Stimulated activated naive CD8-positive, alpha-beta T cell treated with anti-CD3 and anti-CD28 coated beads, Interleukin-15, amount 100 ng/mL, for 72 hours (primary cell): ENCODE measurements around the gene AFF3.

ENCODE experiments used
- ATAC-seq: fragments of 150-1000 bp; cut with Tn5 transposase; 2 replicates; pipeline ENCODE4 v1.10.0; 2021; ENCODE audit warnings: mild to moderate bottlenecking, moderate library complexity
- DNase-seq, 2 donors: peaks; one replicate each; pipeline ENCODE4 v3.0.0; 2021 to 2022
- H3K27ac Mint-ChIP-seq, 2 donors: one replicate each; pipeline ENCODE4 v1.8.0; 2022; ENCODE audit warnings: mild to moderate bottlenecking in 2 of 2, mixed read lengths in 2 of 2, moderate library complexity in 2 of 2
- H3K27me3 Mint-ChIP-seq: one replicate; pipeline ENCODE4 v1.8.0; 2022; ENCODE audit warnings: mixed read lengths
- H3K4me1 Mint-ChIP-seq: one replicate; pipeline ENCODE4 v1.8.0; 2022; ENCODE audit warnings: mild to moderate bottlenecking, mixed read lengths
- H3K4me3 Mint-ChIP-seq, 2 donors: one replicate each; pipeline ENCODE4 v1.8.0; 2022; ENCODE audit warnings: mild to moderate bottlenecking in 2 of 2, mixed read lengths in 2 of 2, moderate library complexity in 1 of 2
- H3K9me3 Mint-ChIP-seq, 2 donors: one replicate each; pipeline ENCODE4 v1.8.0; 2022; ENCODE audit warnings: mixed read lengths in 2 of 2

The AFF3 gene

DNA sequence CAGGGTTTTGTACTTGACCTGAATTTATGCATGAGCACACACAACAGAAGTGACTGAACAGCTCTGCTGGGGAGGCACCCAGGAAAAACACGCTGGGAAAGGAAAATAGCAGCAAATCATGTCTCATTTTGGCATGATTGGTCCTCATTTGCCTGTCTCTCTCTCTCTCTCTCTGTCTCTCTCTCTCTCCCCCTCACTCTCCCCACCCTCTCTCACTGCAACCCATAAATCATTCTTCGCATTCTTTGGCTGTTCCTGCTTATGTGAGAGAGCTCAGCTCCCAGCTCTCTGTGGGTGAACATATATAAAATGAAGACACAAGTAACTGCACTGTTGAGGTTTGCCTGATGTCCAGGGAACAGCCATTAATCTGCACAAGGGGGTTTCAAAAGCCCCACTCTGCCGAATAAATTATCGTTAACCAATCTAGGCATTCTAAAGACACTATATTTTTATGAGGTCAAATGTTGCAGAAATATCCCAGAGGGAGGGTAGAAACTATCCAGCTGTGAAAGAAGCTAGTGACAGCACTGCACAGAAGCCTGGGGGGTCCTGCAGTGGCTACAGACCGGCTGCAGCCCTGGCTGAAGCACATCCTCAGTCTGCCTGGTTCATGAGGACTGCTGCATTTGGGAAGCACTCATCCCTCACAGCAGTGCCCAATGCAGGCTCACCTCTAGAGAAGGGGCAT, 260.3 kb downstream of the AFF3 start:
- Mint-ChIP-seq H3K4me1 (no peaks in the 10 kb centered on the region), H3K4me3 (no peak overlapping the region), H3K9me3 (no peaks in the 10 kb centered on the region), H3K27me3 (no peaks in the 10 kb centered on the region), H3K27ac (peak overlapping the region in 1 of 2 donors; percentile 43)
- ATAC-seq (no peak), DNase-seq (no peak)

GRCh38 chr2:99880964-99881294, 261.5 kb downstream of the AFF3 start:
- no peak for ATAC-seq
- Mint-ChIP-seq H3K4me3 (no peak overlapping the region), H3K9me3 (no peaks in the 10 kb centered on the region), H3K27me3 (no peaks in the 10 kb centered on the region), H3K27ac (no peak overlapping the region), H3K4me1 (no peaks in the 10 kb centered on the region)
- DNase-seq = no peak

DNA sequence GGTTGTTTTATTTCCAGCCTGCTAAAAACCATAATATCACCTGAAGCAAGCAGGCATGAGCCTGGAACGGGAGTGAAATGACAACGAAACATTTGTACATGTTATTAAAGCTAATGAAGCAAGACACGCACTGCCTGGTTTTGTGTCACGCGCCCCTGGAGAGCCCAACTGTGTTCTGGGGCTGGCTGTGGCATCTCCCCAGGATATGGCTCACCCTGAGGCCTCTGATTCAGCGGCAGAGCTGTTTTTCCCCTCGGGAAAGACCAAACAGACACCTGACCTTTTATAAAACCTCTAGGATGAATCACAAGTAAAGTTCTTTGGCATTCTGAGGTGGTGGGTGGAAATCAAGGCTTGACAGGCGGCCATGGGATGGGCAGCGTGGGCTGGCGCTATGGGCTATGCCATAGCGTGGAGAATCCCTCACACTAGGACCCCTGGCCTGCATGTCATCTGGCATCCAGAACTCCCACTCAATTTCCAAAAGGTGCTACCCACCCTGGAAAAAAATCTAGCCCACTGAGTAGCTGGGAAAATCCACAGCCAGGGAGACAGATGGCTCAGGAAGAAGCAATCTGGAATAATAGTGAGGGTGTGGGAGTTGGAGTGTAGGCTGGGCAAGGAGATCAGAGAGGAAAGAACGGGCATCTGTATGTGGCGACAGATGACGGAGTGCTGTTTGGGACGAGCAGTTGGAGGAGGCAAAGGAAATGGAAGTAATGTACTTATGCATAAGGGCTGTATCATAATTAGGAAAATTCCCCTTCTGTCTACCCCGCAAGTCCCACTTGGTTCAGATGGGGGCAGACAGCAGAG, 262.0 kb downstream of the AFF3 start:
- no peaks in the 10 kb centered on the region for H3K27me3 Mint-ChIP-seq
- H3K4me3 Mint-ChIP-seq = no peak overlapping the region
- H3K4me1 Mint-ChIP-seq = no peaks in the 10 kb centered on the region
- no peak overlapping the region for H3K27ac Mint-ChIP-seq
- DNase-seq (no peak), ATAC-seq (no peak)
- no peaks in the 10 kb centered on the region for H3K9me3 Mint-ChIP-seq

DNA sequence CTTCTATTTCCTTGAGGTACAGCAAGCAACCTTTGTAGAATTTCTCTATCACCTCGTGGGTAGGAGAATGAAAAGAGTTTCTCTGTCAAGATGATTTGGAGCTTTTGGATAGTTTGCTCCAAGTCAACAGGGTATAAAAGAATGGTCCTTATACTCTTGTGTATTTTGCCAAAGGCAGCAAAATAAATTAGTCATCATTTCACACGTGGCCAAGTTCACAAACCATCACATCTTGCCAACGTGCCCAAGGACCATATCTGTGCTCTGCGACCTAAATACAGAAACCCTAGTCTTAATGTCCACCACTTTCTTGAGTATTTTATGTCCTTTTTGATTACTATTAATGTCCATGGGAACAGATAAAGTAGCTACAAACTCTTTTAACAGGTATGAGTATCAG, 262.9 kb downstream of the AFF3 start:
- Mint-ChIP-seq H3K4me3 (no peak overlapping the region), H3K4me1 (no peaks in the 10 kb centered on the region), H3K9me3 (no peaks in the 10 kb centered on the region), H3K27ac (no peak overlapping the region), H3K27me3 (no peaks in the 10 kb centered on the region)
- ATAC-seq = no peak
- no peak for DNase-seq

DNA sequence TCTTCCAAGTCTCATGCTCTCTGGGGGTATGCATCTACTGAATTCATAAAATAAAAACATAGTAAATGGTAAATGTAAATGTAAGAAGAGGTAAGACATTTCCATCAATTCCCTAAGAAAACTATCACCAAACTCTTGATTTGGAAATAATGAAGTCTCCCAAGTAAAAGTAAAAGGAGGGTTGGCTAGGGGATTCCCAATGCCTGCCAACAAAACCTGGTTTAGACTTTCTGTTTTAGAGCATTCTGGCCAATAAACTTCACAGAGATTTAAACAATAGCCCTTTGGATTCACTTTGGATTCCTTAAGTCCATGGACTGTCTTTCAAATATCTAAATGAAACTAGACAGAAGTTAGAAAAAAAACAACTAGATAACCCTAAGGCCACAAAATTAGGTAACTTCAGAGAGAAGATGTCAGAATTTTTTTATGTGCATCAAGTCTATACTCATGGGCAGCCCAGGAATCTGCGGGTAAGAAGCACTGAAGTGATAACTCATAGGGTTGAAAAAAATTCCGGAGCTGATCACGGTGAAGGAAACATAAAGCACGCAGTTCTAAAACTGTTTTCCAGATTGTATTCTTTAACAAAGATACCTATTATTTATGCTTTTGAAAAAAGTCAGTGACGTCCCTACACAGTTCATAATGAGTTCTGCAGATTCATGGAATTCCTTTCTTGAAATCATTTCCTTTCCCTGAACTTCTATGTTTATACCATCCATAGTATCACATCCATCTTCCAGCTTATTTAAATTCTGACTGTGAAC, 263.6 kb downstream of the AFF3 start:
- no peak overlapping the region for H3K27ac Mint-ChIP-seq
- no peak overlapping the region for H3K4me3 Mint-ChIP-seq
- no peaks in the 10 kb centered on the region for H3K27me3 Mint-ChIP-seq
- DNase-seq = no peak
- H3K9me3 Mint-ChIP-seq = no peaks in the 10 kb centered on the region
- ATAC-seq = no peak
- H3K4me1 Mint-ChIP-seq = no peaks in the 10 kb centered on the region

DNA sequence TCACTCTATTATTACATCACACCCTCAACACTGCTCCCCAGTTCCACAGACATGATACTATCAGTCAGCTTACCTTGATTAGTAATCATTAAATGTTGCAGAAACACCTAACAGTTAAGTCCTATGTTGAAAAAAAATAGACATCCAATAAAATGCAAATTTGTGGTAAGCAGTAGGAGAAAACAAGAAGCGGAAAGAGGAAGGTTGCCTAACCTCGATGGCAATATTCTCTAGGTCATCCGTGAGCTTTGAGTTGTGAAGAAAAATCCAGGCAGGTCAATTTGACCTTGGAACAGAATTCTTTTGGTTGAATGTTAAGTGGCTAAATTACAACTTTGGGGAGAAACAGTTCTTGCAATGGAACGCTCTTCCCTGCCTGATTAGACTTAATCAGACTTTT, 264.4 kb downstream of the AFF3 start:
- Mint-ChIP-seq H3K9me3 (no peaks in the 10 kb centered on the region), H3K27me3 (no peaks in the 10 kb centered on the region), H3K4me3 (no peak overlapping the region), H3K27ac (no peak overlapping the region), H3K4me1 (no peaks in the 10 kb centered on the region)
- ATAC-seq = no peak
- DNase-seq = no peak

- no peaks in the 10 kb centered on the region for H3K27me3 Mint-ChIP-seq
- H3K9me3 Mint-ChIP-seq = no peaks in the 10 kb centered on the region
- no peaks in the 10 kb centered on the region for H3K4me1 Mint-ChIP-seq
- DNase-seq (no peak), ATAC-seq (no peak)
- no peak overlapping the region for H3K4me3 Mint-ChIP-seq
- H3K27ac Mint-ChIP-seq = no peak overlapping the region
These were observed 265.4 kb downstream of the AFF3 start for GRCh38 chr2:99876956-99877355.

GRCh38 chr2:99875627-99876201, 266.7 kb downstream of the AFF3 start:
- H3K27ac Mint-ChIP-seq = peak overlapping the region in 1 of 2 donors; percentile 75
- no peaks in the 10 kb centered on the region for H3K27me3 Mint-ChIP-seq
- ATAC-seq = no peak
- no peak overlapping the region for H3K4me3 Mint-ChIP-seq
- no peak for DNase-seq
- H3K4me1 Mint-ChIP-seq = no peaks in the 10 kb centered on the region
- no peaks in the 10 kb centered on the region for H3K9me3 Mint-ChIP-seq

- DNase-seq = no peak
- Mint-ChIP-seq H3K4me3 (no peak overlapping the region), H3K27ac (no peak overlapping the region), H3K9me3 (no peaks in the 10 kb centered on the region), H3K27me3 (no peaks in the 10 kb centered on the region), H3K4me1 (no peaks in the 10 kb centered on the region)
- no peak for ATAC-seq
These were observed 274.1 kb downstream of the AFF3 start for GRCh38 chr2:99868260-99868659.

- Mint-ChIP-seq H3K27me3 (no peaks in the 10 kb centered on the region), H3K4me3 (no peak overlapping the region)
These were observed 274.6 kb downstream of the AFF3 start for GRCh38 chr2:99867770-99868169.

GRCh38 chr2:99865818-99866676, 276.3 kb downstream of the AFF3 start:
- Mint-ChIP-seq H3K9me3 (no peaks in the 10 kb centered on the region), H3K4me3 (no peak overlapping the region), H3K4me1 (peaks cover 11% of the 10 kb centered on the region), H3K27ac (no peak overlapping the region), H3K27me3 (no peaks in the 10 kb centered on the region)
- DNase-seq = no peak
- no peak for ATAC-seq

More at GRCh38 chr2:99867770-99868169, 274.6 kb downstream of the AFF3 start:
- H3K27ac Mint-ChIP-seq = no peak overlapping the region
- DNase-seq = no peak
- no peaks in the 10 kb centered on the region for H3K4me1 Mint-ChIP-seq
- H3K9me3 Mint-ChIP-seq = no peaks in the 10 kb centered on the region
- no peak for ATAC-seq

DNA sequence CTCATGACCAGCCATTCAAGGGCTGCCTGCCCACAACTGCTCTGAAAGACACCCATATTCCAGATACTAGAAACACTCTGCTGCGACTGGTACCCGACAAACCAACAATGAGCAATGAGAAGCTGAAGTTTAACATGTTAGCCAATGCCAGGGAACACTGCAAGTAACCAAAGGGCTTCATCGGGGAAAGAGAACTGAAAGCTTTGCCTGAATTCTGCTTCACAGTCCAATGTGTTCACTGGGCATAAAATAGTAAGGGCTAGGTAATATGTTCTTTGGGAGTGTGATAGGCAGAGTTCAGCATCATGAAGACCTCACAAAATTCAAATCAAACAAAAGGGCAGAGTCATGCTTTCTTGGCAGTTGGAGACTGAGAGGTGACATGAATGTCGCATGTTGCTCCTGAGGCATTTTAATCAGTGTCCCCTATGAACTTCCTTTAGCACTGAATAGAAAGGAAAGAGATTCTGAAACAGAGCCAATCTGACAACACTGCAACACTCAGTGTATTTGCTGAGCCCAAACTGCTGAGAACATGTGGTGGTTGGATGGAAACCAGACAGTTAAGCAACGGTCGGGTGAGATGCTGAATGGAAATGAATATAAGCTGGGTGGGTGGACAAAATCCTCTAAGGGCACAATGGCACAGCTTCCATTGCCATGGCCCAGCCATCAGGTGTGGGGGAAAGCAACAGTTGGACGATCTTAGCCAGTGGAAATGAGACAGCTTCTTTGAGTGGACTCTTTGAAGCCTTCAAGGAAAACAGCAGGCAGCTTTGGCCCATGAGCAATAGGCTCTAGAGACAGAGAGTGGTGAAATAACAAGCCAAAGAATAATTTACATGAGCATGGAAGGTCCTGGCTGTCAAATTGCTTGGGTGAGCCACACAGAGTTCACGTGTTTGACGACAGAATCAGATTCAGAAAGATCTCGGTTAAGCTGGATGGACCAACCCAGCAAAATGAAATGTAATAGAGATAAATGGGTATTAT, 277.5 kb downstream of the AFF3 start:
- Mint-ChIP-seq H3K4me3 (no peak overlapping the region), H3K4me1 (peaks cover 14% of the 10 kb centered on the region), H3K9me3 (no peaks in the 10 kb centered on the region), H3K27ac (no peak overlapping the region), H3K27me3 (no peaks in the 10 kb centered on the region)
- DNase-seq (no peak), ATAC-seq (no peak)

DNA sequence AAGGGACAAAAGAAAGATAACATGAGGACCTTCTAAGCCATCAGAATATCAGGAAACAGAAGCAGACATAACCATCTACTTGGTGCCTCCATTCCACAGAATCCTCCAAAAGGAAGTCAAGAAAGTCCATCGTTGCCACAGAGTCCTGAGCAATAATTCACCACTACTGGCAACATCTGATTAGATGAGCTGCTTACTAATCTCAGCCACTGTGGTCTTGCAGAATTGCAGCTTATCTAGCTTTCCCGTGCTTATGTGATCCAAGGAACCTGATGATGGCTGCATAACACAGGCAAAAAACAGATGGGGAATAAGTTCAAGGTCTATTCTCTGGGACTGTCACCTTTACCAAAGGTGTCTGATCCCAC, 278.5 kb downstream of the AFF3 start:
- H3K9me3 Mint-ChIP-seq = no peaks in the 10 kb centered on the region
- no peak overlapping the region for H3K4me3 Mint-ChIP-seq
- H3K4me1 Mint-ChIP-seq = peaks cover 14% of the 10 kb centered on the region
- ATAC-seq (no peak), DNase-seq (no peak)
- H3K27me3 Mint-ChIP-seq = no peaks in the 10 kb centered on the region
- H3K27ac Mint-ChIP-seq = no peak overlapping the region

DNA sequence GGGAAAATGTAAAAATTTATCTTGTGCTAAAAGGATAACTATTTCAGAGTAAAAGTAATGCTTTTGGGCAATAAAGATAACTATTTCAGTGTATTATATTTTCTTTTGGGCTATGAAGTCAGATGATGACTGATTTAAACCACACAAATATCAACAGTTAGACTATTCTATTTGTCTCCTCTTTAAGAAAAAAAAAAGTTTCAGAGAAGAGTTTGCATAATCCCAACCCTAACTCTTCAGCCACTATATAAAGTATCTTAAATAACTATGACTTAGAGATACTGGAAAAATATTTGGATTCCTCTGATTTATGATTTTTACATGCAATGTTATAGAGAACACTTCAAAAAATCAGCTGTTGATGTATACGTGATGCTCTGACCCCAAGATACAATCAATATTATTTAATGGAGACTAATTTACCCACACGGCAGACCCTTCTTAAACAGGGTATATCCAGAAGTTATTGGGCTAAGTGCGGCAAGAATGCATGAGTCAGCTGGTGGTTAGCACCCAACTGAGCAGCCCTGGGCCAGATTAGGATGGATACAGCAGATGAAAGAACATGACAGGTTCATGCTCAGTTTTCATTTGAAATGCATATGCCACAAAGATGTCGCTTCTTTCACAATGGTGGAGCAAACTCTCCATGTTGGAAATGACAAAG, 279.0 kb downstream of the AFF3 start:
- Mint-ChIP-seq H3K9me3 (no peaks in the 10 kb centered on the region), H3K4me3 (no peak overlapping the region), H3K4me1 (peaks cover 14% of the 10 kb centered on the region), H3K27me3 (no peaks in the 10 kb centered on the region), H3K27ac (no peak overlapping the region)
- DNase-seq = no peak
- ATAC-seq = no peak
